Hindlimb muscle (tissue), 1 donor: Measurements from ENCODE around the gene PDXK. TPM values are rescaled to one million over a fixed set of nuclear protein-coding genes. Genes with fewer than 3 reads are reported as not detected.

Source experiments
- DNase-seq: peaks from one replicate; pipeline ENCODE4 v3.0.0-alpha.2; 2013
- polyA plus RNA-seq: library from polyadenylated mRNA; unstranded; fragments of 120-200 nt; gene quantifications from one replicate; pipeline ENCODE4 v1.2.1, GENCODE V29; 2013; ENCODE audit not compliant: insufficient read length

PDXK gene
- polyA plus RNA-seq, 1 donor = 24.8 TPM

DNA sequence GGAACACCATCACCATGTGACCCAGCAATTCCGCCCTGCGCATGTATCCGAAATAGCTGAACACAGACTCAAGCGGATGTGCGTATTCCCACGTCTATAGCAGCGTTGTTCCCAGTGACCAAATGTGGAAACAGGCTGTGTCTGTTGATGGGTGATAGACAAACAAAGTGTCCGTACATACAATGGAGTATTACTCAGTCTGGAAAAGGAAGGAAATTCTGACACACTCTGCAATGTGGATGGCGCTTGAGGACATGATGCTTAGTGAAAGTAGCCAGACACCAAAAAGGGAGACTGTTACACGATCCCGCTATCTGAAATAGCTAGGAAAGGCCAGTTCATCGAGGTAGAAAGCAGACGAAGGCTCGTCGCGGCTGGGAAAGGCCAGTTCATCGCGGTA lies 25.8 kb downstream of the PDXK start:
- DNase-seq = no peak

DNA sequence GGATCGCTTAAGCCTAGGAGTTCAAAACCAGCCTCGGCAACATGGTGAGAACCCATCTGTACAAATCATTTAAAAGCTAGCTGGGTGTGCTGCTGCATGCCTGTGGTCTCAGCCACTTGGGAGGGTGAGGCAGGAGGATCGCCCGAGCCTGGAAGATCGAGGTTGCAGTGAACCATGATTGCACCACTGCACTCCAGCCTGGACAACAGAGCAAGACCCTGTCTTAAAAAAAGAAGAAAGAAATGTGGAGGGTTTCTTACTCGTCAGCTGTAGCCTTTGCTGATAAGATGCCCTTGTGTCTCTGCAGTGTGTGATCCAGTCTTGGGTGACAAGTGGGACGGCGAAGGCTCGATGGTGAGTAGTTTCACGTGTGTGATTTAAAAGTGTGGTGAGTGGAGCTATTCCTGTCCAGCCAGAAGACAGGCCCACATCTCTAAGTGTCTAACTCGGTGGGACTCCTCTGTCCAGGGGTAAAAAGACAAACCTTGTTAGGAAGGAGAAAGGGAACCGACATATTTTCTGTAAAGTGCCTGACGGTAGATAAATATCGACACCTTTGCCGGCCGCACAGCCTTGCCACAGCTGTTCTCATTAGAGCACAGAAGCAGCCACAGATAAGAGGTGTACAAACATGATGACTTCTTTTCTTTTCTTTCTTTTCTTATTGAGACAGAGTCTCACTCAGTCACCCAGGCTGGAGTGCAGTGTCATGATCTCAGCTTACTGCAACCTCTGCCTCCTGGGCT lies 27.0 kb downstream of the PDXK start:
- DNase-seq = no peak

DNA sequence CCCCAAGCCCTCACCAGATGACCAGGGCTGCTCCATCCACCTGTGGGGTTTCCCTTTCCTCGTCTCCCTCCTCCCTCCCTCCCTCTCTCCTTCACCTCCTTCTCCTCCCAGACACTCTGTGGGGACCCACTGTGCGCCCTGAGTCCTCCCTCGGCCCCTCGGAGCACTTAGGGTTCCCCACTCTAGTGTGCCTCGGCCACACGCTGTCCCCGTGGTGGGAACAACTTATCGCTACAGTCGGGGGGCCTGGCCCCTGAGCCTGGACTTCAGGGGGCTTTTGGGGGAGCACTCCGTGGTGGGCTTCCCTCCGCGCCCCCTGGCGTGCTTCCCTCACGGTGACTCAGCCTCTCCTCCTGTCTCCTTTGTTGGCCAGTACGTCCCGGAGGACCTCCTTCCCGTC lies 29.7 kb downstream of the PDXK start:
- DNase-seq = no peak

DNA sequence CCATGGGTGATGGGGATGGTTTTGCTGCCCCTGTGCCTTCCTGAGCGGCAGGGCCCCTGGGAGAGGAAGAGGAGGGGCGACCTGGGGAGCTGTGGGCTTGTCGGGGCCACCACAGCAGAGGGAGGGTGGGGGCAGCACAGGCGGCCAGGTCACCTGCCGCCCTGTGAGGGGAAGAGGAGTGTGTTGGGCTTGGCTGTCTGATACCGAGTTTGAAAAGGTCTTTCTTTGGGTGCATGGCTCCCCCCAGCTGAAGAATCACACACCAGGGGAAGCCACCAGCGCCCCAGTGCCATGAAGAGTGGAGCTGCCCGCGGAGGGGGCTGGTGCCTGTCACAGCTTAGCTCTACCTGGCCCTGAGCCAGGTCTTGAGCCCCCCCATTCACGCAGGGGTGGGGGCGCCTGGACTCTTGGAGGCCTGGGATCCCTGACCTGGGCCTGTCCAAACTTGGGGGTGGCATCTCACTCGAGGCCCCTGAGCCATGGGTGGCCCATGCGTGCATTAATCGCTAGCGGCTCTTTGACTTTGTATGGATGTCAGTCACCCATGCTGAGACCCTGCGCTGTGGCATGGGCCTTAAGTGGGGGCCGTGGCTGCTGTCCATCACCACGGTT lies 30.8 kb downstream of the PDXK start:
- DNase-seq = no peak

DNA sequence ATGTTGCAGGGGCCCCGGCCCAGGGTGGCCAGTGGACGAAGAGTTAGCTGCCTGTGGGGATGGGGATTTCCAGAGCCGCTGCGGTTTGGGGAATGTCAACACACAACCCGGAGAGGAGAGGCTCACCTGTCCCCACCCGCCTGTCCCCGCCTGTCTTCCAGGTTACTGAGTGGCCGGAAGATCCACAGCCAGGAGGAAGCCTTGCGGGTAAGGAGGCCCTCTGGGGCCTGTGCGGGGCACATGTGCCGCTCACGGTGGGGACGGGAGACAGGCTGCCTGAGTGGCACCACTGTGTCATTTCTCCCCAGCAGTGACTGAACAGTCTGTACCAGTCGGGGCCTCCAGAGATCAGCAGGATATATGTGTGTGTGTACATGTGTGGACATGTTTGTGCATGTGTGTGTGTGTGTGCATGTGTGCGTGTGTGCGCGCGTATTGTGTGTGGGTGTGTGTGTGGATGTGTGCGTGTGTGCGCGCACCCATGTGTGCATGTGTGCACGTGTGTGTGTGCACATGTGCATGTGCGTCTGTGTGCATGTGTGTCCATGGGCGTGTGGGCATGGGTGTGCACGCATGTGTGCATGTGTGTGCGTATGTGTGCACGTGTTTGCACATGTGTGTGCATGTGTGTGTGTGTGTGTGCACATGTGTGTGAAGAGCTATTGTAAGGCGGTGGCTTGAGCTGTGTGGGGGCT lies 31.6 kb downstream of the PDXK start:
- no peak for DNase-seq

DNA sequence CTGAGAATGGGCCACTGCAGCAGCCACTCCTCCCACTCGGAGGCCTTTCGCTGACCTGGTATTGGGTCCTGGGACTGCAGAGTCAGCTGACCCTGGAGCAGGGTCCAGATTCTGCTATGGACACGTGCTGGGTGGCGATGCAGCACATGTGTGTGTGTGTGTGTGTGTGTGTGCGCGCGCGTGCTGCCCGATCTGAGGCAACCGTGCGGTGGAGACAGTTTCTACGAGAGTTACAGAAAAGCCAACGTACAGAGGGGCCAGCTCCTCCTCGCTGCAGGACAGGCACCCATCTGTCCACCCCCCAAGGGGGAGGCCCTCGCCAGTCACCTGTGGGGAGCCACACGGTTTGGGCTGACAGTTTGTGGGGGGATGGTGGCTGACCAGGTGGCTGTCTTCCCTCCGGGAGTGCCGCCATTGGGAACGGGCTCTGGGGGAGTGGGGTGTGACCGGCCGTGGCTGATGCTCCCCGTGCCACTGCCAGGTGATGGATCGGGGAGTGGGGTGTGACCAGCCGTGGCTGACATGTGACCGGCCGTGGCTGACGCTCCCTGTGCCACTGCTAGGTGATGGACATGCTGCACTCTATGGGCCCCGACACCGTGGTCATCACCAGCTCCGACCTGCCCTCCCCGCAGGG lies 33.1 kb downstream of the PDXK start:
- DNase-seq = no peak

DNA sequence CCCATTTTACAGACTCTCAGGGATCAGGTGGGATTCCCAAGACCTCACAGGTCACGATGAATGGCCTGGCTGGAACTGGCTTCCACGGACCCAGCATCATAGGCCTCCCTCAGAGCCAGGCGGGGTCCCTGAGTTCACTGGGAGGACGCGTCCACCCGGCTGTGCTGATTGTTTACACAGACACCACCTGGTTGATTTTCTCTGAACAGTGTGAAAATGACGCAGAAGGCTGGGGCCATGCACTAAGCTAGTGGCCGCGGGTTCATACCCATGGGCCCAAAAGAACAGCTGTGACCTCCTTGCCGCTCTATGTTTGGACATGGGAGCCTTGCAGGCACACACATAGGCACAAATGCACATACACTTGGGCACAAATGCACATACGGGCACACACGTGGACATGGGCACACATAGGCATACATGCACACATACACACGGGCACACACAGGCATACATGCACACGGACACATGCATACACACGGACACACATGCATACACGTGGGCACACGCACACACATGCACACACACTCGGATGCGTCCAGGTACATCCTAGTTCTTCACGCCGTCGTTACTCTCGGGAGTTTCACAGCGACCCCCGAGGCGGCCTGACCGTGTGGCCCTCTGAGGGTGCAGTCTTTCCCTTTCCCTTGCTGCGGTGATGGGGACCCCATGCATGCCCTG lies 34.0 kb downstream of the PDXK start:
- DNase-seq = no peak

DNA sequence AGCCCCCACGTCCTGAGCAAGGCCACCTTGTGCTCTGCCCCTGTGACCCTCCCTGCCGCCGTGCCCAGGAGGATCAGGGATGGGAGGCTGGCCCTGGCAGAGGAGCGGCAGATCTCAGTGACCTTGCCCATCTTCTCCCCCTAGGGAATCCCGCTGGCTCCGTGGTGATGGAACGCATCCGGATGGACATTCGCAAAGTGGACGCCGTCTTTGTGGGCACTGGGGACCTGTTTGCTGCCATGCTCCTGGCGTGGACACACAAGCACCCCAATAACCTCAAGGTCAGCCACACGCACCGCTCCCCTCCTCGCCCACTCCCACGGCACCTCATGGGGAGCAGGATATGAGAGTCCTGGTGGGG lies 34.5 kb downstream of the PDXK start:
- no peak for DNase-seq

DNA sequence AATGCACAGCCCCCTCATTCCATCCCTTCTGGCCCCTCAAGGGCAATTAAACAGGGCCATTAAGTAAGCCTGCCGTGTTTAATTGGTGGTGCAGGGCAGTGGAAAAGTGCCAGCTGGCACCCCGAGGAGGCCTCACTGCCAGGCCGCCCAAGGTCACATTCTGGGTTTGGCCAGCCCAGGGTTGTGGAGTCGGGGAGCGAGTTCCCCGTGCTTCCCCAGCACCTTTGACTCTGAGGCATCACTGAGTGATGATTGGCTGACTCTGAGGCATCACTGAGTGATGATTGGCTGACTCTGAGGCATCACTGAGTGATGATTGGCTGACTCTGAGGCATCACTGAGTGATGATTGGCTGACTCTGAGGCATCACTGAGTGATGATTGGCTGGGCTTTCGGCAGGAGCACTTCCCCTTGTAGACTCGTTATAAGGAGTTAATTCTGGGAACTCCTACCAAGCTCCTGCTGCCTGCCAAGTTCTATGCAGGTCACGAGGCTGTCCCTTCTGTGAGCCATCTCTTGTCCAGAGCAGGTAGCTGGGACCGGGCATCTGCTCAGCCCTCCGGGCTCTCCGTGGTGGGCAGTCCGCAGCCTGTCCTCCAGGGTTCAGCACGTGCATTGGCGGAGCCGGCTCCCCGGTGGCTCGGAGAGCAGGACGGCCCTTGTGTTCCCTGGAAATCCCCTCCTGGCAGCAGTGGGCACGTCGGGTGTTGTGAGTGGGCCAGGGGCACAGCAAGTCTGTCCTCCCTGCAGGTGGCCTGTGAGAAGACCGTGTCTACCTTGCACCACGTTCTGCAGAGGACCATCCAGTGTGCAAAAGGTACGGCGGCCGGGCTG lies 36.2 kb downstream of the PDXK start:
- no peak for DNase-seq

DNA sequence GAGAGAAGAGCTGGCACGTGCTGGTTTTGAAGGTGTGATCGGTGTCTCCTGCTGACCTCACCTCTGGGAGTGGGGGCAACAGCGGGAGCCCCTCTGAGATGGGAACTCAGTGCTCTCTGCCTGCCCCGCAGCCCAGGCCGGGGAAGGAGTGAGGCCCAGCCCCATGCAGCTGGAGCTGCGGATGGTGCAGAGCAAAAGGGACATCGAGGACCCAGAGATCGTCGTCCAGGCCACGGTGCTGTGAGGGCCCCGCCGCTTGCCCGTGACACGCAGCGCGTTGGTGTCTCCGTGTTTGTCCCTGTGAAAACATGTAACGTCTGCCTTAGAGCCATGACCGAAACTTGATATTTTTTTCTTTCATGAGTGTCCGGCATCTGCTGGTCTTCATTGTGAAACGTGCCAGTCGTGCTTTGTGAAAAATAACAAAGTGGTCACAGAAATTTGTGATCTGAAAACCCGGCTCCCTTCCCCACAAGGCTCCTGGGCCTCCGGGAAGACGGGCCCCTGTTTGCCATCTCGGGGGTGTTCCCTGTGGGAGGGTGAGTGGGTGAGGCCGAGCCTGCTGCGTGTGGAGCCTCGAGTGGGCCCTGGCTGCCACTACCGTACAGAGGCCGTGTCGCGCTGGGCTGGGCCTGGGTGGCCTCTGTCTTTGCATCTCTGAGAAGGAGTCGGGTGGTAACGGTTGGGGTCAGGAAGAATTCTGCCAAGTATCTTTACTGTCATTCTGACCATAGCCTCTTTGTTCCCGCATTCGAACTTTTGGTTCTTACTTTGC lies 37.1 kb downstream of the PDXK start:
- no peak for DNase-seq

DNA sequence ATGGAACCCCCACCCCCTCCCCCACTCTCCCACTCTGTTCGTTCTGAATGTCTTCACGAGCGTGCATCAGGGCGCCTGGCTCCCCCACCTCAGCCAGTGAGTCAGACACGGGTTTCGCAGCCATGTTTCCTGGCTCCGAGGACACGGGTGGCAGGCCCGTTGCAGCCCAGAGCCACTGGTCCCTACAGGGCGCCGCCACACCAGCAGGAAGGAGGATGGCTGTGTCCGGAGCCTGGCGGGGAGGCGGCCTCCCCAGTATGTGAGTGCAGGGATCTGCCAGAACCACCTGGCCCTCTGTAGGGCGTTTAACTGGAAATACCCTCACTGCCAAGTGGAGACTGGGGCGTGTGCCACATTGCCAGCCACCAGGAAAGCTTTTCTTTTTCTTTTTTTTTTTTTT lies 38.7 kb downstream of the PDXK start:
- DNase-seq = no peak

DNA sequence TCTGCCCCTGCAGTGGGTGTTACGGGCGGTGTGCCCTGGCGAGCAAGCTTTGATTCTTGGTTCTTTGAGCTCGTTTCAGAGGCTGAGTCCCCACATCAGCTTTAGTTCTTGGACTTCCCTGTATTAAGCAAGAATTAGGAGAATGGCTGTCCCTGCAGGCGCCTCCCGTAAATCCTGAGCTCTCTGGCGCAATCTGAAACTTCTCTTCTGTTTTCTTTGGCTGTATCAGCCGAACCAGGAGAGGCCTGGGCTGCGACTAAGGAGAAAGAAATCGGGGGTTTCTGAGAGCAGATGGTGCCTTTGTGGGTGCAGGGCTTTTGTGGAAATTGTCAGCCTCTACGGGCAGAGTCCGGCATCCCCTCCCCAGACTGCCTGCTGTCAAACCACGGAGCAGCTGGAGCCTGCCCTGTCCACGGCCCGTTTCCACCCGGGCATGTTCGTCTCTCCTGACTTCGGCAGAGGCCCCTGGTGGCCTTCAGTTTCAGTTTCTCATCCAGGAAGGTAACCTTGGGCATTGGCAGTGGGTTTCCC lies 39.2 kb downstream of the PDXK start:
- peak; percentile 57 for DNase-seq

DNA sequence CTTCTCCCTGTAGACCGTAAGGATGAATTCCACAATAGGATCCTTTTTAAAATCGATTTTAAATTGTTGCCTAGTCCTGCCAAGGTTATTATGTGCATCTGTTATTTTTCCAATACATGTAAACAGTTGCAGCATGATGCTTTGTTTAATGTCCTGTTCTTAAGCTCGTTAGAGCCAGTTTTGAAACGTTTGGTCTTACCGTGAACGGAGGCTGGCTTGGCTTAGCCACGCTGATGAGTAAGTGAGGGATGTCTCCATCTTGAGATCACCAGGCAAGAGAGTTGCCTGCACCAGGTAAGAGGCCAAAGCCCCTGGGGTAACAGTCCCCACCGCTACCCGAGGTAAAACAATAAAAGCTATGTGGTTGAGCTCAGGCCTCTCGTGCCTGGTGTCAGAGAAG lies 39.9 kb downstream of the PDXK start:
- no peak for DNase-seq

DNA sequence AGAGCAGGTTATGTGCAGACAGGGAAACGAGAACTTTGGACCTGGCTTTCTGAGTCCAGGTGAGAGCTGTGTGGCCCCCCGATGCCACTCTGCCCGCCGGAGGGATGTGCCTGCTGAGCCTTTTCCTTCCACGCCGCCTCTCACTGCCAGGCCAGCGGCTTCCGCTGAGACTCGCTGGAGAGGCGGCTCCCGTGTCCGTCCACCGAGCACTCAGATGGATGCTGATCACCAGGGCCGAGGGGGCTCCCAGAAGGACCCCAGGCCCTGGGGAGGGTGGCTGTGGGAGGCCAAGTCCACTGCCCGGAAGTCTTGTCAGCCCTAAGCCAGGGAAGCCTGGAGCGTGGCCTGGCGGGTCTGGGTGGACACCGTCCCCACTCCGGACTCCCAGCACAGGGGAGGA lies 40.7 kb downstream of the PDXK start:
- no peak for DNase-seq

DNA sequence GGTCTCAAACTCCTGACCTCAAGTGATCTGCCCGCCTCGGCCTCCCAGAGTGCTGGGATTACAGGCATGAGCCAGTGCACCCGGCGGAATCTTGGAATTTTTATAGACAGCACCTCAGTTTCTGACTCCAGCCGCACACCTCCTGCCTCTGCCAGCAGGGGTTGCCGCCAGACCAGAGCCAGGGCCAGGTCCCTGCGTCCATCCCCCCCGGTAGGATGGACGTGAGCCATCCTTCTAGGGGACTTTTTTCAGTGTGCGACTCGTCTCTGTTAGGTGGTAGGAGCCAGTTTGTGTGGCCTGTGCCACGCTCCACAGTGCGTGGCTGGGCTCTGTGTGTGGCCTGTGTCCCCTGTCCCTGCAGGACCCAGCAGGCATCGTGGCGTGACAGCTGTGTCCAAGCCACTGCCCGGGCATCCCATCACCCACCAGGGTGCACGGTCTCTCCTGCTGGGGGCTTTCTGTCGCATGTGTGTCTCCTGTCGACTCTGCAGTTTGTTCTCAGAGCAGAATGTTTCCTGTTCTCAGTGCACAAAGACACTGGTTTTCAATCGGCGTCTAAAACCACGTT lies 41.5 kb downstream of the PDXK start:
- no peak for DNase-seq

DNA sequence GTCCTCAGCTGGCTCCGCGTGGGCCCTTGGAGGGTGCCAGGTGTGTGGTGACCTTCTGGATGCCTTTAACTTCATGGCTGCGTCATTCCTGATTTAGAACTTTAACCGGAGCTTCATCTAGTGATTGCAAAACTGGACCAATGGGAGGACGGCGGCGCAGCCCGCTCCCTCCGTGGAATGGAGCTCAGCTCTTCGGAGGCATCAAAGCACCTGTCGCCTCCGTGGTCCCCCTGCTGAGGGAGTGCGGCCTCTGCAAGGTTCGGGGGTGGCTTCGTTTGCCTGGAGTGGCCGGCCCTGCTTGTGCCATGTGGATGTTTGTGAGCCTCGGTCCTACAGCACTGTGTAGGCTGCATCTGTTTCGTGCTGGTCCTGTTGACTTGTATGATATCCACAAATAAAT lies 43.0 kb downstream of the PDXK start:
- DNase-seq = no peak

DNA sequence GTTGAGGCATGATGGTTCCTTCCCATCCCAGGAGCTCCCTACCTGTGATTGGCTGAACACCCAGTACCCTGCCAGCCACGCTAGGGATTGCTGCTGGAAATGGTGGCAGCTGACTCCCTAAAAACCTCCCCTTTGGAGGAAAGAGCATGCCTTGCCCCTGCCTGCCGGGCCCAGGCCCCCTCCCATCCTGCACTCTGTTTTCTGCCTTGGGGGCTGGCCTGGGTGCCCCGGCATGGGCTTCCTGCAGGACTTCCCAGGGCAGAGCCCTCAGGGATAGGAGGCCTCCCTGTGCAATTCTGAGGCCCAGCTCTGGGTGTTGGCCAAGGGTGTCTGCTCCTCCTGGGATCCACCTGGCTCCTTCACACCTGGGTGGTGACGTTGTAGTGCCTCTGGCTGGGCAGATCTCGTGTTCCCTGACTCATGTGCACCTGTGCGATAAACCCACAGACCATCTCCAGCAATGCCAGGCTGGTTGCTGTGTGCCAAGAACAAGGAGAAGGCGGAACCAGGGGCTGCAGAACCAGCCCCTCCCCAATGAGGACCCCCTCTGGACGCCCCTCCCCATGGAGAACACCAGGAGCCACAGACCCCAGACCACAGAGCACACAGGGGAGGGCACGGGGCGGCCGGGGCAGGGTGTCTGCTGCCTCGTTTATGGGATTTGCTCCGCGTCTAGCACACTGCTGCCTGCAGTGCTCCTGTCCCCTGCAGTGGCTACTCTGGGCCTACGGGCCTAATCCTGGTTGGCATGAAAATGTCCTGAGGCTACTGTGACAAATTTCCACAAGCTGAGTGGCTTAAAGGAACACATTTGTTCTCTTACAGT lies 43.6 kb downstream of the PDXK start:
- DNase-seq = no peak

DNA sequence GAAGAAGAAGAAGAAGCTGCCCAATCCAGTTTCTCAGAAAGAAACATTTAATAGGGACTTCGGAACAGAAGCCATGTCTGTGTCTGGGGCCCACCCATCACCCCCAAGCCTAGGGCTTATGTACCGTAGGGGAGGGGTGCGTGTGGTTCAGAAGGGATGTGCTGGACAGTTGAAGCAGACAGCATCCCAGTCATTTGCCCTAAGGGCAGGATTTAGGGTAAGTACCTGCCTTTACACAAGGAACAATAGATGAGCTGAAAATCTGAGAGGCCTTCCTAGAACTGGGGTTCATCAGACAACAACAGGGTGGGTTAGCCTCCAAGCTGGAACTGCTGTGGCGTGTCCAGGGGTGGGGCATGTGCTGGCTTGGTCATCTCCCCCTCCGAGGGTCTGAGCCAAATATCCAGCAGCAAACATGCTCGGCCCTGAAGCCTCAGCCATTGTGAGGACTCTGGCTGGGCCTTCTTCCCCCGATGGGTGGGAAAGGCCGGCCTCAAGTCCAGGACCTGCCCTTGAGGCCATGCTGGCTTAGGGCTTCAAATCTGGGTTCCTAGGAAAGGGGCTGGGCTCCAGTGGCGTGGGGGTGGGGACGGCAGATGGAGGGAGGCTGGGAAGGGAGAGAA lies 45.1 kb downstream of the PDXK start:
- DNase-seq = no peak
